ENCODE measurements around the gene DHX30. TPM values are rescaled to one million over a fixed set of nuclear protein-coding genes. Genes with fewer than 3 reads are reported as not detected.

Gene DHX30
- total and polyA plus RNA-seq, 7 donors: 13.2 to 57.6 (median 43.8) TPM

GRCh38 chr3:47874913-47875312, 72.0 kb downstream of the DHX30 start:
- peaks cover 18 to 64% (median 33%) of the 10 kb centered on the region in 4 donors for H3K36me3 ChIP-seq

GRCh38 chr3:47877290-47877689, 74.4 kb downstream of the DHX30 start:
- H3K4me1 ChIP-seq: peaks cover 0 to 5% (median 0%) of the 10 kb centered on the region in 4 donors
- no peaks in the 10 kb centered on the region for H3K27me3 ChIP-seq
- H3K4me3 ChIP-seq: no peak overlapping the region
- H3K36me3 ChIP-seq: peaks cover 0 to 40% (median 11%) of the 10 kb centered on the region in 4 donors
- 78 to 86% methylated on average over 3 of the region's 3 CpGs for WGBS, 2 donors
- no peaks in the 10 kb centered on the region for H3K9me3 ChIP-seq
- intact Hi-C loops (cut with DNase I): no loop called here
- no peak for DNase-seq
- TF ChIP-seq POLR2AphosphoS5 (IDR thresholded peaks at IDR 0.05) (no peak), CTCF (IDR thresholded peaks at IDR 0.05) (no peak), EP300 (IDR thresholded peaks at IDR 0.05) (no peak), POLR2A (IDR thresholded peaks at IDR 0.05) (no peak)
- no peak overlapping the region for H3K27ac ChIP-seq

More at GRCh38 chr3:47874913-47875312, 72.0 kb downstream of the DHX30 start:
- H3K9me3 ChIP-seq: no peaks in the 10 kb centered on the region
- no peak overlapping the region for H3K27ac ChIP-seq
- H3K27me3 ChIP-seq: no peaks in the 10 kb centered on the region
- TF ChIP-seq EP300 (IDR thresholded peaks at IDR 0.05) (no peak), POLR2A (IDR thresholded peaks at IDR 0.05) (no peak), POLR2AphosphoS5 (IDR thresholded peaks at IDR 0.05) (no peak), CTCF (IDR thresholded peaks at IDR 0.05) (no peak)
- no peak overlapping the region for H3K4me3 ChIP-seq
- intact Hi-C loops (cut with DNase I): no loop called here
- peaks cover 0 to 5% (median 0%) of the 10 kb centered on the region in 4 donors for H3K4me1 ChIP-seq
- DNase-seq: no peak
- 78 to 81% methylated on average over 1 of the region's 1 CpG for WGBS, 2 donors

DNA sequence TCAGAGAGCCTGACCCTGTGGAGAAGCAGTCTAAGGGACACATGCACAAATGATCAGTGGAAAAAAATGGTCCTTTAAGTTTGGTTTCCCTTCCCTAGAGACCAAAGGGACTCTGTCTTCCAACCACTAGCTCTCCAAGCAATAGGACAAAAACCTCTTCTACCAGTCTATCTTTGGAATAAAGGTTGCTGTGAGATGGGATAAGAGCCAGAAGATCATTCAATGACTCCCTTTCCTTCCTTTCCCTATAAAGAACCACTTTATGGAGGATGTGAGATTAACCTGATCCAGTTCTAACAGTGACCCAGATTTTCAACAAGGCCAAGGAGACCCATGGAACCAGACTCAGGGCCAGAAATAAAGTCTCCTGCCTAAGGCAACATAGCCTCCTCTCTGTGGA, 74.8 kb downstream of the DHX30 start:
- no peaks in the 10 kb centered on the region for H3K9me3 ChIP-seq
- H3K4me3 ChIP-seq: no peak overlapping the region
- DNase-seq: no peak
- intact Hi-C loops (cut with DNase I): no loop called here
- no peak overlapping the region for H3K27ac ChIP-seq
- peaks cover 0 to 36% (median 10%) of the 10 kb centered on the region in 4 donors for H3K36me3 ChIP-seq
- no peak for TF ChIP-seq EP300 (IDR thresholded peaks at IDR 0.05)
- TF ChIP-seq CTCF (IDR thresholded peaks at IDR 0.05): no peak
- H3K27me3 ChIP-seq: no peaks in the 10 kb centered on the region
- peaks cover 0 to 3% (median 0%) of the 10 kb centered on the region in 4 donors for H3K4me1 ChIP-seq

DNA sequence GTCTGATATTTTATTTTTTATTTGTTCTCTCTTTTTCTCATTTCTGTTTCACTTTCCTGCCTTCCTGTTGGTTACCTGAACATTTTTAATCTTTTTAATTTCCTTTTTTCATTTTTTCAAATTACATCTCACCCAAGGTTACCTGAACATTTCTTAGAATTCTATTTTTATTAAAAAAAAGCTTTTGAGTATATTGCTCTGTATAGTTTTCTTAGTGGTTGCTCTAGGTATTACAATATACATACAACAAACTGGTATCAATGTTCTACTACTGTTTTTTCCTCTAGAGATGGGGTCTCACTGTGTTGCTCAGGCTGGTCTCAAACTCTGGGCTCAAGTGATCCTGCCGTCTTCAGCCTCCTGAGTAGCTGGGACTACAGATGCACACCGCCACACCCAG, 79.4 kb downstream of the DHX30 start:
- Histone ChIP-seq H3K36me3 (peaks cover 0 to 13% (median 0%) of the 10 kb centered on the region in 4 donors), H3K9me3 (no peaks in the 10 kb centered on the region), H3K4me3 (no peak overlapping the region), H3K27me3 (no peaks in the 10 kb centered on the region), H3K4me1 (no peaks in the 10 kb centered on the region), H3K27ac (no peak overlapping the region)
- 90 to 94% methylated on average over 2 of the region's 2 CpGs for WGBS, 2 donors
- TF ChIP-seq CTCF (IDR thresholded peaks at IDR 0.05) (peak in 1 of 4 experiments; percentile 11), EP300 (IDR thresholded peaks at IDR 0.05) (no peak)
- intact Hi-C loops (cut with DNase I): no loop called here
- no peak for DNase-seq

DNA sequence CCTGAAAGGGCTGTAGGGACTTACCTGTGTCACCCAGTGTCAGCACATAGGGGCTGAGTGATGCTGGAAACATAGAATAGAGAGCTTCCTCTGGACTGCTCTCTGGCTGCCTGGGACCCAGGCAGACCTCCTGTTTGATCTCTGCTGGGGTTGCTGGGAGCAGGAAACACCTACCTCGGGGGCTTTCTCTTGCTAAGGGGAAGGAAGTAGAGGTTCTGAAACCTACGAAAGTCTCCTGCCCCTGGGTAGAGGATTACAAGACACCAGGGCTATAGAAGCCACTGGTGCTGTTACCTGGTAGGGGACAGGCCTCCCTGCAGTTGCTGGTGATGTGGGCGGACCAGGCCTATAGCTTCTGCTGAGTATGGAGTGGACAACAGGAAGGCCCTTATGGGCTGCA, 81.7 kb downstream of the DHX30 start:
- H3K4me3 ChIP-seq: no peak overlapping the region
- WGBS, 2 donors: 65 to 87% methylated on average over 3 of the region's 3 CpGs
- no peaks in the 10 kb centered on the region for H3K27me3 ChIP-seq
- no peak for DNase-seq
- peaks cover 0 to 24% (median 2%) of the 10 kb centered on the region in 4 donors for H3K36me3 ChIP-seq
- H3K9me3 ChIP-seq: no peaks in the 10 kb centered on the region
- intact Hi-C loops (cut with DNase I): no loop called here
- H3K4me1 ChIP-seq: peaks cover 0 to 7% (median 0%) of the 10 kb centered on the region in 4 donors
- H3K27ac ChIP-seq: no peak overlapping the region
- TF ChIP-seq EP300 (IDR thresholded peaks at IDR 0.05) (no peak), POLR2AphosphoS5 (IDR thresholded peaks at IDR 0.05) (no peak), CTCF (IDR thresholded peaks at IDR 0.05) (no peak), POLR2A (IDR thresholded peaks at IDR 0.05) (no peak)
